TTC549 (cell line): ENCODE measurements around the gene PPM1A.
"Not testable (repeated sequence)": the region's sequence is repeated elsewhere in the genome, so short reads cannot be mapped to it uniquely, and the experiment has no call there.

Source experiments
- FAIRE-seq: peaks from 2 replicates; lab custom pipeline; 2012; peaks lifted over from hg19 to GRCh38; lab: Jason Lieb, UNC

The PPM1A gene

DNA sequence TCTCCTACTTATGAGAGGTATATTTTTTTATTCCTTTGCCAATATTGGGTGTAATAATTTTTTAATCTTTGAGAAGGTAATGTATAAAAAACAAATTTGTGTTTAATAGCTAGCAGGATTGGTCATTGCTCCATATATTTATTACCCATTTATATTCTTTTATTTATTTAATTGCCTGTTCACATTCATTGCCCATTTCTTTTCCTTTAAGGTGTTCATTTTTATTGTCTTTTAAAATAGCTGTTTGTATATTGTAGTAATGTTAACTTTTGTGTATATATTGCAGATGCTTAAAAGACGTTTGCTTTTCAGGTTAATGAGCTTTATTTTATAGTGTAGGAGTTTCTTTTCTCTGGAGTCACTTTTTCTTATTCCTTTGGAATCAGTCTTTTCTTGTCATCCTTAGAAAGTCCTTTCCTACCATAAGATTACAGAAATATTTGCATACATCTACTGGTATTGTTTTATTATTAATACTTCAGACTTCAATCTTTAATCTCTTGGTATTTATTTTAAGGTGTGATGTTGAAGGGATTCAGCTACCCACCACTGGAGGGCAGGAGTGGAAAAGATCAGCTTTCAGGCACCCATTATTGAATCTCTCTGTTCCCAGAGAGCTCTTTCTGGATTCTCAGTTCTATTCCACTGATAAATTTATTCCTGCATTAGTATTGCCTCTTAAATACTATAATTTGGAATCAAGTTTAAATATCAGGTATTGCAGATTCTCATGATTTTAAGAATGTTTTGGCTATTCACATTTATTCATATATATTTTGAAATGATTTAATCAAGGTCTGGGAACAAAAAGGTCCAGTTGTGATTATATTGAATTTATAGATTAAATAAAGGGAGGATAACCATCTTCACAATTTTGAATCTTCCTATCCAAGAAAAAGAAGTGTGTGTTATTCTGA is 17.3 kb downstream of the PPM1A start:
- FAIRE-seq = no peak

DNA sequence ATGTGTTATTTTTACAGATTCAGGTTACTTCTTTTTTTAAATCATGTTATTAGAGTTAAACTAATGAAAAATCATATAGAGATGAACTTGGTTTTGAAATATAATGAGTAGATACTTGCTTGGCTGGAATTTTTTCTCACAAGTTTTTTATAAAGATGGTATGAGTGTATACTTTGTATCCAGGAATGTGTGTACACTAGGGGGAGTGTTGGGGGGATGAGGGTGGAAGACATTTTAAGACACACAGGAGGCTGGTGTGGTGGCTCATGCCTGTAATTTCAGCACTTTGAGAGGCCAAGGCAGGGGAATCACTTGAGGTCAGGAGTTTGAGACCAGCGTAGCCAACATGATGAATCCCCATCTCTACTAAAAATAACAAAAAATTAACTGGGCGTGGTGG is 23.2 kb downstream of the PPM1A start:
- FAIRE-seq = no peak

DNA sequence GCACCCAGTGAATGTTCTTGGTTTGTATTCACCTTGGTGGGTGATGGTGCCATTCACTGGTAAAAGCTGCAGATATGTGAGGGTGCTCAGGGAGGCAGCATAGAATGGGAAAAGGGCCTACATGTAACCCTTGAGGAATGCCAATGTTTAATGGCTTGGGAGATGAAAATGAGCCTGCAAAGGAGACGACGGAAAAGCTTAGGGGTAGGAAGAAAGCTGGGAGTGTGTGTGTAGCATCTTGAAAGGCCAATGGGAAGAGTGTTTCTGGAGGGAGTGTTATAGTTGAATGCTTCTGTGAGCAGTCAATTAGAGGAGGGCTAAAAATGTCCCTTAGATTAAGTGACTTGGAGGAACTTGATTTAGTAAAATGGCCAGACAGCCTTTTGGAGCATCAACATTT is 24.9 kb downstream of the PPM1A start:
- no peak for FAIRE-seq

GRCh38 chr14:60274448-60274847 is 25.4 kb downstream of the PPM1A start:
- FAIRE-seq = no peak

DNA sequence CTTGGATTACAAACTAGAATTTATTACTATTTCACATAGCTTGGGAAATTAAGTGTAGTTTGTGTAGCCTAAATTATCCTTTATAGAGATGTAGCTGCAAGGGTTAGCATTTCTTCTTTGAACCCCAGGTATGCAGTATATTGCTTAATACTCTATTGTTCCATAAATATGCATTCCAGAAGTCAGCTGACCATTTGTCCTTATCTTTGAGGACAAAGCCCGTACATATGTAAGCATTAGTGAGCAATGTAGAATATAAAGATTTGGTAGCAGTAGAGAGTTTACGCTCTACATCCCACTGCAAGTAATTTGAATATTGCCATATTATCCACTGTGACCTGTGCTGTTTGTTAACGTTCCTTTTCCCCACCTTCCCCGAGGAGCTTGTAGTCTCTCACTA is 26.9 kb downstream of the PPM1A start:
- FAIRE-seq = no peak

- no peak for FAIRE-seq
These were observed 27.3 kb downstream of the PPM1A start for GRCh38 chr14:60276347-60276746.

DNA sequence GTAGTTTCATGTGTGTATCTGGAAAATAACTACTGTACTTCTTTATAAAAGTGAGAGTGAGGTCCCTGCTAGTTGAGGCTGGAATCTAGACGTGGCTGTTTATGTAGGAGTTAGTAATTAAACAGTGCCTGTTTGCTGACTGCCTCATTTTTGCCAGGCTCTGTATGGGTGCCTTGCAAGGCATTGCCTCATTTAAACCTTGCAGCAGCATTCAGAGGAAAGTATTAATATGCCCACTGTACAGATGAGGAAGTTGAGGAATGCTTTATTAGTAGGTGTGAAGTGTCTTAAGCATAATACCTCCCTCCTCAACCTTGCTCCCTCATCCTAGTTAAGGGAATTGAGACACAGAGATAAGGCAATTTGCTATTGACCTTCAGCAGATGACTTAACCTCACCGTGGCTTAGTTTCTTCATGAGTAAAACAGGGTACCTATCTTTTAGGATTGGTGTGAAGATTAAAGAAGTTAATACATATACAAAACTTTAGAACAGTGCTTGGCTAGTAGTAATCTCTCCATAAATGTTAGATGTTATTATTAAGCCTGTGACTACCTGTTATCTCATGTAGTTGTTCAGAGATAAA is 28.7 kb downstream of the PPM1A start:
- no peak for FAIRE-seq

- no peak for FAIRE-seq
These were observed 29.3 kb downstream of the PPM1A start for GRCh38 chr14:60278350-60278749.

DNA sequence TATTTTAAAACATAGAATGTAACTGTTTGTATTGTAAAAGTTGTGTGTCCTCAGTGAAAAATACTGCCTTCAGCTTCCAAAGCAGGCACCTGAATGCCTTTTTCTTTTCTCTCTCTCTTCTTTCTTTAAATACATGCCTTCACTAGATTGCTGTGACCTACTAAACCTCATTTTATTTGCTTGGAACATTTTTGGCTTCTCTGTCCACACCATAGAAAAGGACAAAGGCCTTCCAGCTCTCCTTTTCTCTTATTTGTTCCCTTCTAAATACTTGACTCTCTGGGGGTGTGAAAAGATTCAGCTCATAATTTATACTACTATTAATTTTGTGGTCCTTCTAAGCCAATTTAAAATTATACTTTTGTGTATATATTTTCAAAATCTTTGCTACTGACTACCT is 38.4 kb downstream of the PPM1A start:
- FAIRE-seq = no peak

DNA sequence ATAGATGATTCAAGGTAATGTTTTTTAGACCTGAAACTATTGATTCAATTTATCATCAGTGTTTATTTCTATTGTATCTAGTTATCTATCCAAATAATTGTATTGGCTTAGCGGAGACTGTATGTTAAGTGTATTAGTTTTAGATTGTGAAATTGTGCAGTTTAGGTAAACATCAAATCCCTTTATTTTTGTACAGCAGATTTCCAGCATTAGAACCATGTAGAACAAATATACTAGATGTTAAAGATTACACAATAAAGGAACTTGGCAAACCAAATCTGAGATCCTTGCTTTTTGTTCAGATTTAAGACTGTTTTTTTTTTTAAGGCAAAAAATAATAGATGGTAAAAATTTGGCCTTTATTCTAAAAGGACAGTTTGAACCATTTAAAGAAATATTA is 39.3 kb downstream of the PPM1A start:
- peak; percentile 5 for FAIRE-seq

GRCh38 chr14:60294411-60295069 is 45.5 kb downstream of the PPM1A start:
- no peak for FAIRE-seq

- FAIRE-seq = no peak
These were observed 51.0 kb downstream of the PPM1A start for GRCh38 chr14:60300019-60300418.

DNA sequence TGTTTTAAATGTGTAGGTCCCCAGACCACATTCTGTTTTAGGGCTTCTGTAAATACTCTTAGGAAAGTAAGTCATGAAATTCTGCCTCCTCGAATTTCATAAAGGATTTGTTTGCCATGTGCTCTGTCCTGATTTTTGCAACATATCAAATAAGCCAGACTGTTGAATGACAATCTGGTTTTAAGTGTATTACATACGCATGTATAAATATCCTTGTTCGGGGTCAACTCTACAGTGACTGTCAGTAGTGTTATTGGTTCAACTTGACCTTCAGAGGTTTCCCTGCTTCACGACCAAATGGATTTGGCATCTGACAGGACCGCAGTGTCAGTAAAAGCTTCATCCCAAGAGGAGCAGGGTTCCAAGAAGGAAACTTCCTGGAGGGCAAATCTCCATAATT is 52.7 kb downstream of the PPM1A start:
- no peak for FAIRE-seq

DNA sequence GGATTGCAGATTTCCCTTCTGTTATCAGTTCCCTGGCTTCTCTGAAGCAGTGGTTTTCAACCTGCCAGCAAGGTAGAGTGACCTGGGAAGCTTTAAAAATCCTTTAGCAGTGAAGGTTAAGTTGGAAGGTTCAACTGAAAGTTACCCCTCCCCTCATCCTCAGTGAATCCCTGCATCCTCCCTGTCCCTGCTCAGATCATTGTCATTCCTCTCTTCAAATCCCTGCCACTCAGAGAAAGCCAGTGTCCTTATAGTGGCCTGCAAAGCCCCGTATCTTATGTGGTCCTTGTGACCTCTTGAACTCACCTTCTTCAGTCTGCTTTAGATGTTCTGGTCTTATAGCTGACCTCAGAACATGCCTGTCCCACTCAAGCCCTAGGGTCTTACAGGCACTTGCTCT is 53.6 kb downstream of the PPM1A start:
- no peak for FAIRE-seq

DNA sequence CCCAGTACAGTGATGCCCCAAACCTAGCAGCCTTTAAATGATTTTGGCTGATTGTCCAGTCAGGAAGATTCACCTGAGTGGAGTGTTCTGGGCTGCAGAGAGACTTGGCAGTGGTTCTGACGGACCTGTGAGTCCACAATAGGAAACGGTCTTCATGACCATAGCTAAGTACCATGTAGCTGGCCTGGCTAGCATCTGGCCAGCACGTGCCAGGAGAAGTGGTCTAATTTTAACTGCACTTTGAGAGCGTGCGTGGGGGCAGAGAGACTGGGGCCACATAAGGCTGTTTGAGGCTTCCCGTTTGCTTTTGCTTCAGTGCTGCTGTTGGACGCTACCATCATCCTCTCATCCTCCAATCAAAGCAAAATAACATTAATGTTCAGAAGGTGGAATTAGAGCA is 54.7 kb downstream of the PPM1A start:
- FAIRE-seq = no peak

DNA sequence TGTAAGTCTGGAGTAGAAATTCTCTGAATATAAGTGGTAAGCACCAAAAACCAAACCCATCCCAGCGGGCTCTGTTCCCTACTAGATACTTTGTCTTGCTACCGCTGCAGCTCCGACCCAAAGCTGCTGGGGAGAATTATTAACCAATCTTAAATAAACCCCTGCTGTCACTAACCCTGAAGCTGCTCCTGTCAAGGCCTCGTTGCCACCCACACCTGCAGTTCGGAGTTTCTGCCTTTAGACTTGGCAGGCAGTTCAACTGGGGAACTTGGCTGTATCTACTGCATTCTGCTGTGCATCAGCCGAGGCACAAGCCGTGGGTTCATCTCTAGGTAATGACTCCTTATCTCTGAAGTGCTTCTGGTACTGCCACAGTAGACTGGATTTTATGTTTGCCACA is 55.5 kb downstream of the PPM1A start:
- FAIRE-seq = no peak

GRCh38 chr14:60309867-60310552 is 61.0 kb downstream of the PPM1A start:
- no peak for FAIRE-seq

DNA sequence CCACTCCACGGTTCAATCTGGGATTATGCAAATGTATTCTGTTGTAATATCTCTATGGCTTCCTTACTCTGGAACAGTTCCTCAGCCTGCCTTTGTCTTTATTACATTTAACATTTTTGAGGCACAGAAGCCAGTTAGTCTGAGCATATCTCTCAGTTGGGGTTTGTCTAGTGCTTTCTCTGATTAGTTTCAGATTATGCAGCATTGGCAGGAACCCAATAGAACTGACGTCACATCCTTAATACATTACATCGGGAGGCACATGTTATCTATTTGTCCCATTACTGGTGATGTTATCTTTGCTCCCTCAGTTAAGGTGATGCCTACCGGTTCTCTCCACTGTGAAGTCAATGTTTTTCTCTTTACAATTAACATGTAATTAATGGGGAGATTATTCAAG is 62.4 kb downstream of the PPM1A start:
- no peak for FAIRE-seq

- FAIRE-seq = no peak
These were observed 64.1 kb downstream of the PPM1A start for GRCh38 chr14:60313093-60313492.

DNA sequence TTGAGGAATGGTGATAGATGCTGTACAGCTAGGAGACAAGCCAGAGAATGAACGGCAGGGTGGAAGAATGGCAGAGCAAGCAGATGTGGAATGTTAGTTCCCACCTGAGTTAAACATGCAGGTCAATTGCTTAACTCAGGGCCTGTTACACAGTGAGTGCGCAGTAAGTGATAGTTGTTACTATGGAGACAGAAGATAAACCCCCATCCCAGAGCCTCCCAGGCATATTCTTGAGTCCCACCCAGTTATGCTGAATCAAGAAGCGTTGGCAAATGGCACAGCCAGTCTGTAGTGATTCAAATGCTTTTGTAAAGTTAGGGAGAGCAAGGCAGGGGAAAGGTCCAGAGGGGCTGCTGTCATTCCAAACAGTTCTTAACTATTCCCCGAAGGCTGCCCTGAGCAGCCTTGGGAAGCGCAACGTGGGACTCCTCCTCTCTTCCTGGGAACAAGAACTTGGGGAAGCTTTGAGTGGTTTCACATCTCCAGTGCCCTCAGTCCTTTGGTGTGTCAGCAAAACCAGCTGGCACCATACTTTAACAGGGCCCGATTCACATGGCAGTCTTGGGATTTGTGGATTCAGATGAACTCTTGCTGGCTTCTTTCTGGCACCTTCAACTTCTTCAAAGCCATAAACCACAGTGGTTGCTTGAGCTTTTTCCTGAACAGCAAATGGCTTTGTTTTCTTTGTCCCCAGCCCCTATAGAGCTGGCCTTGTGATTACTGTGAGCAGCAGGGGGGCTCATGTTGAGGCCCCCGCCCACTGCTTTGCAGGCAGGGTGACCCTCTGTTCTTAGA is 66.4 kb downstream of the PPM1A start:
- FAIRE-seq = no peak

GRCh38 chr14:60317609-60318008 is 68.6 kb downstream of the PPM1A start:
- no peak for FAIRE-seq

DNA sequence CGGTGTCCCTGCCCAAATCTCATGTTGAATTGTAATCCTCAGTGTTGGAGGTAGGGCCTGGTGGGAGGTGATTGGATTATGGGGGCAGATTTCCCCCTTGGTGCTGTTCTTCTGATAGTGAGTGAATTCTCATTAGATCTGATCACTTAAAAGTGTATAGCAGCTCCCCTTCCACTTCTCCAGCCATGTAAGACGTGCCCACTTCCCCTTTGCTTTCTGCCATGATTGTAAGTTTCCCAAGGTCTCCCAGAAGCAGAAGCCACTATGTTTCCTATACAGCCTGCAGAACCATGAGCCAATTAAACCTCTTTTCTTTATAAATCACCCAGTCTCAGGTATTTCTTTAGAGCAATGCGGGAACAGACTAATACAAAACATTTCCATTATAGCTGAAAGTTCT is 71.8 kb downstream of the PPM1A start:
- FAIRE-seq = not testable (repeated sequence)
